Parathyroid adenoma (tissue), 2 donors: ENCODE measurements around the gene STXBP6.

Experiments used
- H2AFZ ChIP-seq: fragments of 300-600 bp; sonication (generic); one replicate; pipeline ENCODE4 v1.7.0; 2017; ENCODE audit warnings: antibody characterized with exemption, mild to moderate bottlenecking
- H3K27ac ChIP-seq: fragments of 300-600 bp; sonication (generic); one replicate; pipeline ENCODE4 v1.7.0; 2017
- H3K27me3 ChIP-seq: fragments of 300-600 bp; sonication (generic); one replicate; pipeline ENCODE4 v1.7.0; 2017; ENCODE audit warnings: low read length; ENCODE audit not compliant: control insufficient read depth, insufficient read depth
- H3K36me3 ChIP-seq: fragments of 300-600 bp; sonication (generic); one replicate; pipeline ENCODE4 v1.7.0; 2017; ENCODE audit warnings: low read length; ENCODE audit not compliant: control insufficient read depth, insufficient read depth
- H3K4me1 ChIP-seq: fragments of 300-600 bp; sonication (generic); one replicate; pipeline ENCODE4 v1.7.0; 2017; ENCODE audit warnings: control low read depth
- H3K4me2 ChIP-seq: fragments of 300-600 bp; sonication (generic); one replicate; pipeline ENCODE4 v1.7.0; 2017; ENCODE audit warnings: low read length
- H3K4me3 ChIP-seq: fragments of 300-600 bp; sonication (generic); one replicate; pipeline ENCODE4 v1.7.0; 2017; ENCODE audit warnings: low read depth, low read length
- H3K79me2 ChIP-seq: fragments of 300-600 bp; sonication (generic); one replicate; pipeline ENCODE4 v1.7.0; 2017; ENCODE audit warnings: control low read depth
- H3K9ac ChIP-seq: fragments of 300-600 bp; sonication (generic); one replicate; pipeline ENCODE4 v1.7.0; 2017; ENCODE audit warnings: mild to moderate bottlenecking
- H3K9me3 ChIP-seq: fragments of 300-600 bp; sonication (generic); one replicate; pipeline ENCODE4 v1.7.0; 2017; ENCODE audit warnings: low read length; ENCODE audit not compliant: control insufficient read depth
- CTCF ChIP-seq: fragments of 300-600 bp; sonication (generic); IDR thresholded peaks from one replicate; pipeline ENCODE4 v1.7.0; 2017; ENCODE audit warnings: antibody characterized with exemption, mild to moderate bottlenecking
- donor health status: primary hyperparathyroidism.

The STXBP6 gene

GRCh38 chr14:24979725-24980239, 70.2 kb downstream of the STXBP6 start:
- H3K27ac ChIP-seq = no peak overlapping the region
- no peak for TF ChIP-seq CTCF
- no peaks in the 10 kb centered on the region for H3K36me3 ChIP-seq
- H3K9me3 ChIP-seq = no peaks in the 10 kb centered on the region
- H3K4me2 ChIP-seq = no peak overlapping the region
- H3K9ac ChIP-seq = no peak overlapping the region
- peaks cover 7% of the 10 kb centered on the region for H3K4me1 ChIP-seq
- H3K79me2 ChIP-seq = no peaks in the 10 kb centered on the region
- H2AFZ ChIP-seq = no peak overlapping the region
- H3K27me3 ChIP-seq = no peaks in the 10 kb centered on the region
- no peak overlapping the region for H3K4me3 ChIP-seq

- no peaks in the 10 kb centered on the region for H3K79me2 ChIP-seq
- H3K9ac ChIP-seq = no peak overlapping the region
- H3K9me3 ChIP-seq = no peaks in the 10 kb centered on the region
- H3K36me3 ChIP-seq = no peaks in the 10 kb centered on the region
- no peak for TF ChIP-seq CTCF
- H2AFZ ChIP-seq = no peak overlapping the region
- peaks cover 1% of the 10 kb centered on the region for H3K4me1 ChIP-seq
- H3K4me3 ChIP-seq = no peak overlapping the region
- H3K27me3 ChIP-seq = no peaks in the 10 kb centered on the region
- no peak overlapping the region for H3K4me2 ChIP-seq
- H3K27ac ChIP-seq = no peak overlapping the region
Measured at GRCh38 chr14:24978862-24979724, 70.9 kb downstream of the STXBP6 start.

- Histone ChIP-seq H3K27me3 (no peaks in the 10 kb centered on the region), H3K4me1 (no peaks in the 10 kb centered on the region), H3K36me3 (no peaks in the 10 kb centered on the region), H3K9ac (no peak overlapping the region), H3K79me2 (no peaks in the 10 kb centered on the region), H3K9me3 (no peaks in the 10 kb centered on the region), H3K4me2 (no peak overlapping the region), H3K4me3 (no peak overlapping the region), H3K27ac (no peak overlapping the region), H2AFZ (no peak overlapping the region)
- TF ChIP-seq CTCF = no peak
Measured at GRCh38 chr14:24976602-24977001, 73.3 kb downstream of the STXBP6 start.

GRCh38 chr14:24975393-24975792, 74.6 kb downstream of the STXBP6 start:
- Histone ChIP-seq H3K9ac (no peak overlapping the region), H3K27ac (no peak overlapping the region)

More at GRCh38 chr14:24975393-24975792, 74.6 kb downstream of the STXBP6 start:
- Histone ChIP-seq H3K4me3 (no peak overlapping the region), H3K4me2 (no peak overlapping the region), H3K36me3 (no peaks in the 10 kb centered on the region), H2AFZ (no peak overlapping the region), H3K27me3 (no peaks in the 10 kb centered on the region), H3K4me1 (no peaks in the 10 kb centered on the region), H3K79me2 (no peaks in the 10 kb centered on the region), H3K9me3 (no peaks in the 10 kb centered on the region)
- no peak for TF ChIP-seq CTCF
